WTC11 (cell line): ENCODE results near the gene DGKG.

ENCODE experiments used
- GABPB1 ChIP-seq: sonication (generic); formaldehyde crosslinking; IDR thresholded peaks from 2 replicates; pipeline ENCODE4 v1.8.1; 2023; ENCODE audit warnings: mild to moderate bottlenecking, missing genetic modification reagents
- NFYB ChIP-seq: sonication (generic); formaldehyde crosslinking; conservative IDR thresholded peaks from 2 replicates; pipeline ENCODE4 v1.8.0; 2022; ENCODE audit warnings: low read depth, missing genetic modification reagents
- SMAD3 ChIP-seq: sonication (generic); formaldehyde crosslinking; IDR thresholded peaks from 2 replicates; pipeline ENCODE4 v1.8.0; 2022; ENCODE audit warnings: missing genetic modification reagents, mild to moderate bottlenecking, borderline replicate concordance
- SMAD4 ChIP-seq: sonication (generic); formaldehyde crosslinking; IDR thresholded peaks from 2 replicates; pipeline ENCODE4 v1.8.0; 2022; ENCODE audit warnings: mild to moderate bottlenecking, missing genetic modification reagents
- SP1 ChIP-seq: sonication (generic); formaldehyde crosslinking; conservative IDR thresholded peaks from 2 replicates; pipeline ENCODE4 v1.8.1; 2022; ENCODE audit warnings: missing genetic modification reagents
- TF ChIP-seq, protein P1 (sequence below): sonication (generic); formaldehyde crosslinking; IDR thresholded peaks from 2 replicates; pipeline ENCODE4 v1.8.0; 2023; ENCODE audit warnings: mild to moderate bottlenecking, missing genetic modification reagents
- TF ChIP-seq, protein P2 (sequence below): fragments of 200-600 bp; IDR thresholded peaks from 2 replicates; pipeline ENCODE4 v1.8.0; 2022; ENCODE audit warnings: antibody characterized with exemption
- TF ChIP-seq, protein P3 (sequence below): fragments of 250-450 bp; sonication (Bioruptor Pico); IDR thresholded peaks from 2 replicates; pipeline ENCODE4 v1.8.0; 2021; ENCODE audit warnings: mild to moderate bottlenecking
- TF ChIP-seq, protein P4 (sequence below): sonication (generic); formaldehyde crosslinking; IDR thresholded peaks from 2 replicates; pipeline ENCODE4 v1.8.0; 2022; ENCODE audit warnings: mild to moderate bottlenecking, missing genetic modification reagents

DNA sequence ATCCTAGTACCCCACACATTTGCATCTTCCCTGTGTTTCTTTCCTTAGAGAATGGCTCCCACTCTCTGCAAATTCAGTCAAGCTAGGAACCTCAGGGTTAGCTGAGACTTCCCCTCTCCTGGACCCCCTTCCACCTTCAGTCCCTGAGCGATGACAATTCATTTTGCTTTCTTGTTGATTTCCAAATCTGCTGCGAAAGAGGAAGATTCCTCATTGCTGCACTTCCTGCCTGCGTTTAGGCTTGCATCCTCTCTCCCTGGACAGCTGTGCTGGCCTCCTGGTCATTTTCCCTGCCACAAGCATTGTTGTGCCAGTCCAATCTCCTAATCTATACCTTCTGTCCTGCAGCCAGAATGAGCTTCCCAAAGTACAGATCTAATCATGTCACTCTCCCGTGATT is 12.3 kb upstream of the DGKG start:
- TF ChIP-seq SMAD3 (CRISPR knock-in tag): no peak
- TF ChIP-seq NFYB (CRISPR knock-in tag): no peak
- no peak for TF ChIP-seq SMAD4 (CRISPR knock-in tag)
- no peak for TF ChIP-seq SP1 (CRISPR knock-in tag)
- no peak for TF ChIP-seq GABPB1 (CRISPR knock-in tag)
- TF ChIP-seq, protein P1, sequence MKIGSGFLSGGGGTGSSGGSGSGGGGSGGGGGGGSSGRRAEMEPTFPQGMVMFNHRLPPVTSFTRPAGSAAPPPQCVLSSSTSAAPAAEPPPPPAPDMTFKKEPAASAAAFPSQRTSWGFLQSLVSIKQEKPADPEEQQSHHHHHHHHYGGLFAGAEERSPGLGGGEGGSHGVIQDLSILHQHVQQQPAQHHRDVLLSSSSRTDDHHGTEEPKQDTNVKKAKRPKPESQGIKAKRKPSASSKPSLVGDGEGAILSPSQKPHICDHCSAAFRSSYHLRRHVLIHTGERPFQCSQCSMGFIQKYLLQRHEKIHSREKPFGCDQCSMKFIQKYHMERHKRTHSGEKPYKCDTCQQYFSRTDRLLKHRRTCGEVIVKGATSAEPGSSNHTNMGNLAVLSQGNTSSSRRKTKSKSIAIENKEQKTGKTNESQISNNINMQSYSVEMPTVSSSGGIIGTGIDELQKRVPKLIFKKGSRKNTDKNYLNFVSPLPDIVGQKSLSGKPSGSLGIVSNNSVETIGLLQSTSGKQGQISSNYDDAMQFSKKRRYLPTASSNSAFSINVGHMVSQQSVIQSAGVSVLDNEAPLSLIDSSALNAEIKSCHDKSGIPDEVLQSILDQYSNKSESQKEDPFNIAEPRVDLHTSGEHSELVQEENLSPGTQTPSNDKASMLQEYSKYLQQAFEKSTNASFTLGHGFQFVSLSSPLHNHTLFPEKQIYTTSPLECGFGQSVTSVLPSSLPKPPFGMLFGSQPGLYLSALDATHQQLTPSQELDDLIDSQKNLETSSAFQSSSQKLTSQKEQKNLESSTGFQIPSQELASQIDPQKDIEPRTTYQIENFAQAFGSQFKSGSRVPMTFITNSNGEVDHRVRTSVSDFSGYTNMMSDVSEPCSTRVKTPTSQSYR: no peak
- TF ChIP-seq, protein P2, sequence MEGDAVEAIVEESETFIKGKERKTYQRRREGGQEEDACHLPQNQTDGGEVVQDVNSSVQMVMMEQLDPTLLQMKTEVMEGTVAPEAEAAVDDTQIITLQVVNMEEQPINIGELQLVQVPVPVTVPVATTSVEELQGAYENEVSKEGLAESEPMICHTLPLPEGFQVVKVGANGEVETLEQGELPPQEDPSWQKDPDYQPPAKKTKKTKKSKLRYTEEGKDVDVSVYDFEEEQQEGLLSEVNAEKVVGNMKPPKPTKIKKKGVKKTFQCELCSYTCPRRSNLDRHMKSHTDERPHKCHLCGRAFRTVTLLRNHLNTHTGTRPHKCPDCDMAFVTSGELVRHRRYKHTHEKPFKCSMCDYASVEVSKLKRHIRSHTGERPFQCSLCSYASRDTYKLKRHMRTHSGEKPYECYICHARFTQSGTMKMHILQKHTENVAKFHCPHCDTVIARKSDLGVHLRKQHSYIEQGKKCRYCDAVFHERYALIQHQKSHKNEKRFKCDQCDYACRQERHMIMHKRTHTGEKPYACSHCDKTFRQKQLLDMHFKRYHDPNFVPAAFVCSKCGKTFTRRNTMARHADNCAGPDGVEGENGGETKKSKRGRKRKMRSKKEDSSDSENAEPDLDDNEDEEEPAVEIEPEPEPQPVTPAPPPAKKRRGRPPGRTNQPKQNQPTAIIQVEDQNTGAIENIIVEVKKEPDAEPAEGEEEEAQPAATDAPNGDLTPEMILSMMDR: no peak
- TF ChIP-seq, protein P3, sequence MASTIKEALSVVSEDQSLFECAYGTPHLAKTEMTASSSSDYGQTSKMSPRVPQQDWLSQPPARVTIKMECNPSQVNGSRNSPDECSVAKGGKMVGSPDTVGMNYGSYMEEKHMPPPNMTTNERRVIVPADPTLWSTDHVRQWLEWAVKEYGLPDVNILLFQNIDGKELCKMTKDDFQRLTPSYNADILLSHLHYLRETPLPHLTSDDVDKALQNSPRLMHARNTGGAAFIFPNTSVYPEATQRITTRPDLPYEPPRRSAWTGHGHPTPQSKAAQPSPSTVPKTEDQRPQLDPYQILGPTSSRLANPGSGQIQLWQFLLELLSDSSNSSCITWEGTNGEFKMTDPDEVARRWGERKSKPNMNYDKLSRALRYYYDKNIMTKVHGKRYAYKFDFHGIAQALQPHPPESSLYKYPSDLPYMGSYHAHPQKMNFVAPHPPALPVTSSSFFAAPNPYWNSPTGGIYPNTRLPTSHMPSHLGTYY (CRISPR knock-in tag): no peak
- TF ChIP-seq, protein P4, sequence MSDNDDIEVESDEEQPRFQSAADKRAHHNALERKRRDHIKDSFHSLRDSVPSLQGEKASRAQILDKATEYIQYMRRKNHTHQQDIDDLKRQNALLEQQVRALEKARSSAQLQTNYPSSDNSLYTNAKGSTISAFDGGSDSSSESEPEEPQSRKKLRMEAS: no peak
